IMR-90 (cell line): ENCODE measurements around the gene C12orf75. TPM values are rescaled to one million over a fixed set of nuclear protein-coding genes. Genes with fewer than 3 reads are reported as not detected.

Source experiments
- ATAC-seq: fragments of 200-7000 bp; cut with Tn5 transposase; 2 replicates; pipeline ENCODE4 v1.9.1; 2020; ENCODE audit warnings: low read depth, mild to moderate bottlenecking, moderate library complexity
- BruUV-seq: library from RNA; stranded (reverse); fragments of 400-500 nt; replicated peaks from 2 replicates; lab custom pipeline; 2021; lab: Mats Ljungman, UMichigan
- CTCF ChIA-PET: fragments of 300-600 bp; formaldehyde crosslinking; extraction: SDS; loops from one replicate; lab custom pipeline; 2021; ENCODE audit warnings: antibody characterized with exemption; lab: Yijun Ruan, JAX
- POLR2A ChIA-PET: fragments of 300-600 bp; sonication (Branson Sonifier 250); formaldehyde crosslinking; loops from one replicate; lab custom pipeline; 2022; ENCODE audit warnings: antibody characterized with exemption; ENCODE audit not compliant: unreplicated experiment; lab: Charles Lee
- DNase-seq: peaks from one replicate; pipeline ENCODE4 v3.0.0; 2013
- H2AFZ ChIP-seq: replicated peaks from 2 replicates; pipeline ENCODE3; 2013; ENCODE audit warnings: low read length, mild to moderate bottlenecking; ENCODE audit not compliant: poor library complexity
- H2AK5ac ChIP-seq: 2 replicates; pipeline ENCODE4 v1.6.1; 2013; ENCODE audit warnings: low read depth, low read length, inconsistent platforms
- H2AK9ac ChIP-seq: replicated peaks from 2 replicates; pipeline ENCODE3; 2013; ENCODE audit warnings: mild to moderate bottlenecking, low read depth, low read length, moderate library complexity; ENCODE audit not compliant: poor library complexity
- H2BK120ac ChIP-seq: 2 replicates; pipeline ENCODE4 v1.6.1; 2013; ENCODE audit warnings: low read depth, low read length, inconsistent platforms
- H2BK15ac ChIP-seq: 3 replicates; pipeline ENCODE4 v1.6.1; 2013; ENCODE audit warnings: low read depth, low read length, inconsistent platforms
- H2BK20ac ChIP-seq: 2 replicates; pipeline ENCODE4 v1.6.1; 2013; ENCODE audit warnings: low read depth, mild to moderate bottlenecking, inconsistent platforms, low read length, moderate library complexity
- H2BK5ac ChIP-seq: 2 replicates; pipeline ENCODE4 v1.6.1; 2013; ENCODE audit warnings: mild to moderate bottlenecking, low read depth, low read length, inconsistent platforms; ENCODE audit not compliant: poor library complexity, severe bottlenecking
- H3K14ac ChIP-seq: replicated peaks from 2 replicates; pipeline ENCODE4 v1.6.1; 2013; ENCODE audit warnings: low read depth, low read length, inconsistent platforms
- H3K18ac ChIP-seq: 2 replicates; pipeline ENCODE4 v1.6.1; 2013; ENCODE audit warnings: low read depth, low read length, control low read depth
- H3K23ac ChIP-seq: 2 replicates; pipeline ENCODE4 v1.6.1; 2013; ENCODE audit warnings: low read depth, low read length, inconsistent platforms
- H3K27ac ChIP-seq: 2 replicates; pipeline ENCODE4 v1.5.1; 2013; ENCODE audit warnings: mild to moderate bottlenecking, control low read depth, low read length; ENCODE audit not compliant: insufficient read depth
- H3K27me3 ChIP-seq: 2 replicates; pipeline ENCODE4 v1.6.1; 2013; ENCODE audit warnings: low read length; ENCODE audit not compliant: control insufficient read depth, insufficient read depth
- H3K36me3 ChIP-seq: 2 replicates; pipeline ENCODE4 v1.6.1; 2013; ENCODE audit warnings: low read length, mixed read lengths; ENCODE audit not compliant: control insufficient read depth, insufficient read depth
- H3K4ac ChIP-seq: 2 replicates; pipeline ENCODE4 v1.6.1; 2013; ENCODE audit warnings: low read depth, low read length, inconsistent platforms
- H3K4me1 ChIP-seq: 2 replicates; pipeline ENCODE4 v1.6.1; 2013; ENCODE audit warnings: low read length, mixed read lengths; ENCODE audit not compliant: control insufficient read depth, insufficient read depth
- H3K4me2 ChIP-seq: 2 replicates; pipeline ENCODE4 v1.6.1; 2013; ENCODE audit warnings: low read depth, mild to moderate bottlenecking, control low read depth, low read length, moderate library complexity
- H3K4me3 ChIP-seq: 2 replicates; pipeline ENCODE4 v1.5.1; 2013; ENCODE audit warnings: low read depth, mild to moderate bottlenecking, control low read depth, low read length, moderate library complexity; ENCODE audit not compliant: insufficient read depth
- H3K56ac ChIP-seq: 2 replicates; pipeline ENCODE4 v1.6.1; 2013; ENCODE audit warnings: low read length, inconsistent platforms; ENCODE audit not compliant: insufficient read depth; ENCODE audit errors: extremely low read depth
- H3K79me1 ChIP-seq, 2 experiments: 2 replicates each; pipeline ENCODE4 v1.6.1; 2013; ENCODE audit warnings: low read length in 2 of 2, inconsistent platforms in 1 of 2, low read depth in 1 of 2
- H3K9ac ChIP-seq: 2 replicates; pipeline ENCODE4 v1.6.1; 2013; ENCODE audit warnings: low read depth, low read length, control low read depth
- H3K9me1 ChIP-seq: 2 replicates; pipeline ENCODE4 v1.6.1; 2013; ENCODE audit warnings: low read length, inconsistent platforms; ENCODE audit not compliant: insufficient read depth
- H3K9me3 ChIP-seq: 2 replicates; pipeline ENCODE4 v1.6.1; 2013; ENCODE audit warnings: low read length; ENCODE audit not compliant: control insufficient read depth, insufficient read depth
- H4K20me1 ChIP-seq: 2 replicates; pipeline ENCODE4 v1.6.1; 2013; ENCODE audit warnings: low read length, inconsistent platforms; ENCODE audit not compliant: insufficient read depth
- H4K5ac ChIP-seq: 2 replicates; pipeline ENCODE4 v1.6.1; 2013; ENCODE audit warnings: mild to moderate bottlenecking, low read depth, low read length, control low read depth
- H4K8ac ChIP-seq, 2 experiments: 2 replicates each; pipeline ENCODE4 v1.6.1; 2013; ENCODE audit warnings: low read depth in 2 of 2, low read length in 2 of 2, control low read depth in 1 of 2, inconsistent platforms in 1 of 2
- H4K91ac ChIP-seq: 2 replicates; pipeline ENCODE4 v1.6.1; 2013; ENCODE audit warnings: low read depth, low read length, inconsistent platforms; ENCODE audit not compliant: insufficient read depth
- BHLHE40 ChIP-seq: fragments of 150-350 bp; IDR thresholded peaks from 2 replicates; pipeline ENCODE4 v1.6.1; 2016; ENCODE audit warnings: mild to moderate bottlenecking, low read depth, low read length
- CHD1 ChIP-seq: IDR thresholded peaks from 2 replicates; pipeline ENCODE4 v1.6.1; 2012; ENCODE audit warnings: low read depth, low read length, improper control_type of control experiment
- FOS ChIP-seq: fragments of 150-350 bp; IDR thresholded peaks from 2 replicates; pipeline ENCODE4 v1.6.1; 2016; ENCODE audit warnings: low read depth, low read length
- MAFK ChIP-seq: IDR thresholded peaks from 2 replicates; pipeline ENCODE4 v1.6.1; 2012; ENCODE audit warnings: low read depth, low read length, improper control_type of control experiment
- MAZ ChIP-seq: IDR thresholded peaks from 2 replicates; pipeline ENCODE4 v1.6.1; 2012; ENCODE audit warnings: low read depth, mild to moderate bottlenecking, low read length, improper control_type of control experiment, moderate library complexity, borderline replicate concordance
- RAD21 ChIP-seq: IDR thresholded peaks from 2 replicates; pipeline ENCODE4 v1.6.1; 2012; ENCODE audit warnings: low read length, improper control_type of control experiment
- RCOR1 ChIP-seq: IDR thresholded peaks from 2 replicates; pipeline ENCODE4 v1.6.1; 2012; ENCODE audit warnings: mild to moderate bottlenecking, low read length, improper control_type of control experiment; ENCODE audit not compliant: insufficient replicate concordance
- RFX5 ChIP-seq: IDR thresholded peaks from 2 replicates; pipeline ENCODE4 v1.8.0; 2012; ENCODE audit warnings: low read depth, mild to moderate bottlenecking, low read length, moderate library complexity
- WGBS, 2 experiments: methylation state at CpG; one replicate each; pipeline versions ENCODE4 v1.1.5 to v1.1.7; 2013; ENCODE audit warnings: missing lambda C conversion rate in 2 of 2; ENCODE audit not compliant: insufficient read length in 1 of 2; ENCODE audit errors: extremely low coverage in 2 of 2; 5-methylcytosine and 5-hydroxymethylcytosine counted together
- dilution Hi-C: fragments of 300-500 bp; cut with HindIII; formaldehyde crosslinking; loops from one replicate; pipeline ENCODE4 v1.14.3; 2018; ENCODE audit warnings: low sequenced_read_pairs; ENCODE audit not compliant: unreplicated experiment
- in situ Hi-C: fragments of 300-500 bp; cut with MboI; formaldehyde crosslinking; loops from 3 replicates; pipeline ENCODE4 v1.14.3; 2019; ENCODE audit warnings: low sequenced_read_pairs, inconsistent platforms, mixed read lengths
- intact Hi-C: fragments of 100-400 bp; cut with micrococcal nuclease; formaldehyde crosslinking; loops from 2 replicates; pipeline ENCODE4 v1.10.0; 2022
- polyA plus RNA-seq, 3 experiments: library from polyadenylated mRNA; depleted of rRNA; stranded (reverse); fragments of >200 nt; gene quantifications; 2 replicates each; pipeline ENCODE4 v1.2.3, GENCODE V29; 2012; ENCODE audit warnings: low replicate concordance in 1 of 3
- total RNA-seq: library from RNA; depleted of rRNA; stranded (reverse); fragments of >200 nt; gene quantifications from 2 replicates; pipeline ENCODE4 v1.2.3, GENCODE V29; 2012

Gene C12orf75
- total and polyA plus RNA-seq, 2 of the 4 experiments (the other 2 are of a cell fraction): 145 to 278 TPM

GRCh38 chr12:105334582-105334981 lies 4.1 kb downstream of the C12orf75 start (continued):
- TF ChIP-seq BHLHE40: no peak

GRCh38 chr12:105335856-105336255 lies 5.4 kb downstream of the C12orf75 start:
- BruUV-seq: no TSS peak
- Histone ChIP-seq H4K8ac (peak overlapping the region in 1 of 2 experiments; percentile 65; a peak in 3 of 4 replicates), H3K9me3 (peaks cover 5% of the 10 kb centered on the region), H2BK5ac (peak overlapping the region; percentile 85), H2BK120ac (peak overlapping the region; percentile 56), H3K56ac (no peak overlapping the region; the same call in 1 of the 2 replicates), H3K79me1 (peaks cover 11 to 26% of the 10 kb centered on the region in 2 experiments; a peak in 2 of 4 replicates), H4K91ac (peak overlapping the region; percentile 71; the same call in 1 of the 2 replicates), H3K18ac (peak overlapping the region; percentile 80; the same call in 1 of the 2 replicates), H2AK5ac (peak overlapping the region; percentile 61; the same call in 1 of the 2 replicates), H4K20me1 (peaks cover 40% of the 10 kb centered on the region), H2BK20ac (peak overlapping the region; percentile 14), H3K4me1 (peaks cover 25% of the 10 kb centered on the region), H2BK15ac (peak overlapping the region; percentile 79; the same call in 2 of the 3 replicates), H3K27ac (no peak overlapping the region; the same call in 1 of the 2 replicates), H3K27me3 (no peaks in the 10 kb centered on the region), H3K36me3 (peaks cover 5% of the 10 kb centered on the region), H3K4me2 (peak overlapping the region; percentile 19; the same call in 1 of the 2 replicates), H2AFZ (no peak overlapping the region), H3K9ac (no peak overlapping the region), H3K14ac (peak overlapping the region; percentile 7; the same call in 1 of the 2 replicates), H3K4me3 (no peak overlapping the region), H3K4ac (peak overlapping the region; percentile 60), H4K5ac (peak overlapping the region; percentile 53; the same call in 1 of the 2 replicates), H3K9me1 (peaks cover 16% of the 10 kb centered on the region), H2AK9ac (no peak overlapping the region), H3K23ac (0 out of 2 replicates have a peak overlapping the region, but pooled peaks have one; percentile 15)
- TF ChIP-seq BHLHE40: no peak
- TF ChIP-seq FOS: no peak
- TF ChIP-seq CHD1: no peak
- no peak for TF ChIP-seq MAZ
- no peak for TF ChIP-seq RFX5
- no peak for TF ChIP-seq MAFK
- no peak for TF ChIP-seq RCOR1
- no peak for TF ChIP-seq RAD21
- POLR2A ChIA-PET: no interaction called here
- in situ Hi-C loops: no loop called here
- intact Hi-C loops: no loop called here
- 100% methylated on average over 1 of the region's 5 CpGs; no CpG with 5 or more reads in 1 of the 2 experiments for WGBS, 2 experiments
- ATAC-seq: no peak
- dilution Hi-C loops: no loop called here
- CTCF ChIA-PET: no interaction called here
- DNase-seq: no peak
